HL-60 (cell line): ENCODE results near the gene ASCL2.

ENCODE experiments used
- POLR2AphosphoS5 ChIP-seq: IDR thresholded peaks from 2 replicates; pipeline ENCODE4 v1.6.1; 2012; ENCODE audit warnings: low read depth
- TF ChIP-seq, protein P1 (sequence below): IDR thresholded peaks from one replicate; pipeline ENCODE4 v1.5.1; 2011; ENCODE audit warnings: low read length, control low read depth, inconsistent platforms; ENCODE audit not compliant: insufficient read depth

DNA sequence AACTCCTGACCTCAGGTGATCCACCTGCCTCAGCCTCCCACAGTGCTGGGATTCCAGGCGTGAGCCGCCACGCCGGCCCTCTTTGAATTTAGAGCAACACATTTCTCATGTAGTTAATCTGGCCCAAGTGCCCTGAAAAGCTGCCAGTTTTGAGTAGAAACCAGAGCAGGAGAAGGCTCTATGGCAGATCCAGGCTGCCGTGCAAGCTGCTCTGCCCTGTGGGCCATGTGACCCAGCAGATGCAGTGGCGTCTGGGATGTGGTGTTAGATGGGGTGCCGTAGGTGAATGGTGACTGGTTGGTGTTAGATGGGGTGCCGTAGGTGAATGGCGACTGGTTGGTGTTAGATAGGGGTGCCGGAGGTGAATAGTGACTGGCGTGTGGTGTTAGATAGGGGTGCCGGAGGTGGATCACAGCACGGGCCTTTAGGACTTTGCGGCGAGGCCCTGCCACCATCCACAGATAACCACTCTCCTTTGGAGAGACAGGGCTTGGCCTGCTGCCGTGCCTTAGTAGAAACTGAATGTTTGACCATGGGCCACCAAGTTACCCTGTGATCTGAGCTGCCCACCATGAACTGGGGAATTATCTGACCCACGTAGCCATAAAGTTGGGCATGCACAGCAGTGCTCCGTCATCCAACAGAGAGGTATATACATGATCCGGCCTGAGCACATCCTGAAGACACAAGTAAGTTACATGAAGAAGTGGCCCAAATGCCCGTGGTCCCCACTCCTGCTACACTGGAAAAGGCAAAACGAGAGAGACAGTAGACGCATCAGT lies 32.7 kb downstream of the ASCL2 start:
- no peak for TF ChIP-seq POLR2AphosphoS5
- TF ChIP-seq, protein P1, sequence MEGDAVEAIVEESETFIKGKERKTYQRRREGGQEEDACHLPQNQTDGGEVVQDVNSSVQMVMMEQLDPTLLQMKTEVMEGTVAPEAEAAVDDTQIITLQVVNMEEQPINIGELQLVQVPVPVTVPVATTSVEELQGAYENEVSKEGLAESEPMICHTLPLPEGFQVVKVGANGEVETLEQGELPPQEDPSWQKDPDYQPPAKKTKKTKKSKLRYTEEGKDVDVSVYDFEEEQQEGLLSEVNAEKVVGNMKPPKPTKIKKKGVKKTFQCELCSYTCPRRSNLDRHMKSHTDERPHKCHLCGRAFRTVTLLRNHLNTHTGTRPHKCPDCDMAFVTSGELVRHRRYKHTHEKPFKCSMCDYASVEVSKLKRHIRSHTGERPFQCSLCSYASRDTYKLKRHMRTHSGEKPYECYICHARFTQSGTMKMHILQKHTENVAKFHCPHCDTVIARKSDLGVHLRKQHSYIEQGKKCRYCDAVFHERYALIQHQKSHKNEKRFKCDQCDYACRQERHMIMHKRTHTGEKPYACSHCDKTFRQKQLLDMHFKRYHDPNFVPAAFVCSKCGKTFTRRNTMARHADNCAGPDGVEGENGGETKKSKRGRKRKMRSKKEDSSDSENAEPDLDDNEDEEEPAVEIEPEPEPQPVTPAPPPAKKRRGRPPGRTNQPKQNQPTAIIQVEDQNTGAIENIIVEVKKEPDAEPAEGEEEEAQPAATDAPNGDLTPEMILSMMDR = no peak
